GM21619 (cell line): Measurements from ENCODE around the gene ANGPTL7.

Experiments used
- ATAC-seq: cut with Tn5 transposase; IDR thresholded peaks from one replicate; pipeline ENCODE4 v1.9.1; 2021; ENCODE audit not compliant: unreplicated experiment

ANGPTL7 gene

GRCh38 chr1:11198851-11199594 is 9.9 kb downstream of the ANGPTL7 start:
- ATAC-seq = no peak

GRCh38 chr1:11204396-11205190 is 15.4 kb downstream of the ANGPTL7 start:
- no peak for ATAC-seq

GRCh38 chr1:11207898-11208611 is 18.9 kb downstream of the ANGPTL7 start:
- ATAC-seq = no peak

GRCh38 chr1:11211461-11211860 is 22.3 kb downstream of the ANGPTL7 start:
- no peak for ATAC-seq

- no peak for ATAC-seq
Measured at GRCh38 chr1:11211925-11212587, 22.9 kb downstream of the ANGPTL7 start.

- ATAC-seq = no peak
Measured at GRCh38 chr1:11214698-11215380, 25.7 kb downstream of the ANGPTL7 start.

- no peak for ATAC-seq
Measured at GRCh38 chr1:11215381-11216005, 26.3 kb downstream of the ANGPTL7 start.

GRCh38 chr1:11216074-11216473 is 26.9 kb downstream of the ANGPTL7 start:
- no peak for ATAC-seq

- ATAC-seq = peak; percentile 73
Measured at GRCh38 chr1:11227106-11228077, 38.2 kb downstream of the ANGPTL7 start.

GRCh38 chr1:11229203-11229602 is 40.0 kb downstream of the ANGPTL7 start:
- no peak for ATAC-seq

- ATAC-seq = no peak
Measured at GRCh38 chr1:11233208-11233607, 44.1 kb downstream of the ANGPTL7 start.

- no peak for ATAC-seq
Measured at GRCh38 chr1:11237356-11237755, 48.2 kb downstream of the ANGPTL7 start.

GRCh38 chr1:11238311-11238710 is 49.2 kb downstream of the ANGPTL7 start:
- no peak for ATAC-seq

GRCh38 chr1:11245248-11245647 is 56.1 kb downstream of the ANGPTL7 start:
- ATAC-seq = no peak
